H1 (cell line): ENCODE results near the gene TTLL5. TPM values are rescaled to one million over a fixed set of nuclear protein-coding genes. Genes with fewer than 3 reads are reported as not detected.

Experiments
- CTCF ChIA-PET: fragments of 300-600 bp; sonication (Branson Sonifier 250); formaldehyde crosslinking; loops from one replicate; lab custom pipeline; 2021; ENCODE audit not compliant: partially characterized antibody; lab: Charles Lee
- POLR2A ChIA-PET: fragments of 300-600 bp; sonication (Branson Sonifier 250); formaldehyde crosslinking; loops from one replicate; lab custom pipeline; 2021; ENCODE audit warnings: inconsistent platforms; ENCODE audit not compliant: partially characterized antibody; lab: Charles Lee
- DNase-seq, 2 experiments: peaks; one replicate each; pipeline versions ENCODE4 v3.0.0 to v3.0.0-alpha.2; 2010 to 2022; ENCODE audit warnings: low spot score in 2 of 2, low read depth in 1 of 2, mixed read lengths in 1 of 2
- FAIRE-seq: peaks from 2 replicates; lab custom pipeline; 2011; peaks lifted over from hg19 to GRCh38; lab: Jason Lieb, UNC
- H2AFZ ChIP-seq: 2 replicates; pipeline ENCODE4 v1.8.1; 2012; ENCODE audit warnings: low read length, inconsistent platforms
- H2AK5ac ChIP-seq: 2 replicates; pipeline ENCODE4 v1.6.1; 2013; ENCODE audit warnings: low read depth, low read length
- H2BK120ac ChIP-seq: replicated peaks from 2 replicates; pipeline ENCODE3; 2013; ENCODE audit warnings: low read depth, low read length, inconsistent platforms
- H2BK12ac ChIP-seq: 2 replicates; pipeline ENCODE4 v1.6.1; 2013; ENCODE audit warnings: low read depth, low read length
- H2BK15ac ChIP-seq: 2 replicates; pipeline ENCODE4 v1.6.1; 2013; ENCODE audit warnings: low read length
- H2BK20ac ChIP-seq: 2 replicates; pipeline ENCODE4 v1.6.1; 2013; ENCODE audit warnings: low read length
- H2BK5ac ChIP-seq: 2 replicates; pipeline ENCODE4 v1.6.1; 2013; ENCODE audit warnings: low read depth, low read length
- H3K14ac ChIP-seq: 2 replicates; pipeline ENCODE4 v1.6.1; 2013; ENCODE audit warnings: inconsistent platforms; ENCODE audit not compliant: insufficient read length
- H3K18ac ChIP-seq: 2 replicates; pipeline ENCODE4 v1.6.1; 2013; ENCODE audit warnings: low read length; ENCODE audit errors: extremely low read depth
- H3K23ac ChIP-seq: 2 replicates; pipeline ENCODE4 v1.6.1; 2013; ENCODE audit warnings: inconsistent platforms; ENCODE audit not compliant: insufficient read length
- H3K23me2 ChIP-seq: 2 replicates; pipeline ENCODE4 v1.6.1; 2013; ENCODE audit warnings: low read depth, low read length
- H3K27ac ChIP-seq: 2 replicates; pipeline ENCODE4 v1.6.1; 2011; ENCODE audit warnings: low read depth, low read length, inconsistent platforms
- H3K27me3 ChIP-seq, 4 experiments: replicated peaks in 1 of 4; 1 replicate in 1 of 4; 2 replicates in 3 of 4; pipeline versions ENCODE4 v1.6.1 to v1.8.1; 2011 to 2013; ENCODE audit warnings: low read length in 3 of 4, mild to moderate bottlenecking in 3 of 4, inconsistent platforms in 2 of 4, mixed read lengths in 2 of 4, moderate library complexity in 1 of 4; ENCODE audit not compliant: control insufficient read depth in 3 of 4, insufficient read depth in 3 of 4; ENCODE audit errors: extremely low read depth in 1 of 4
- H3K36me3 ChIP-seq, 4 experiments: 2 replicates each; pipeline versions ENCODE4 v1.6.1 to v1.8.1; 2011 to 2013; ENCODE audit warnings: mild to moderate bottlenecking in 4 of 4, low read length in 3 of 4, moderate library complexity in 2 of 4, control low read depth in 1 of 4, inconsistent platforms in 1 of 4; ENCODE audit not compliant: insufficient read depth in 4 of 4, control insufficient read depth in 2 of 4
- H3K4ac ChIP-seq: replicated peaks from 2 replicates; pipeline ENCODE3; 2013; ENCODE audit warnings: low read length, low read depth, mixed read lengths, inconsistent platforms; ENCODE audit not compliant: insufficient read length
- H3K4me1 ChIP-seq, 4 experiments: replicated peaks in 1 of 4; 1 replicate in 1 of 4; 2 replicates in 3 of 4; pipeline versions ENCODE4 v1.6.1 to v1.8.1; 2011 to 2013; ENCODE audit warnings: low read length in 3 of 4, inconsistent platforms in 2 of 4, mixed read lengths in 1 of 4; ENCODE audit not compliant: insufficient read depth in 4 of 4, control insufficient read depth in 3 of 4
- H3K4me2 ChIP-seq, 2 experiments: 2 replicates each; pipeline versions ENCODE4 v1.6.1 to v1.8.1; 2011 to 2013; ENCODE audit warnings: low read depth in 2 of 2, low read length in 2 of 2, control low read depth in 1 of 2, inconsistent platforms in 1 of 2, mild to moderate bottlenecking in 1 of 2; ENCODE audit not compliant: insufficient read depth in 1 of 2
- H3K4me3 ChIP-seq, 4 experiments: fragments of 200-600, 300-600 bp in 1 of 4; sonication (generic), shearing (Covaris generic), sonication (Bioruptor Twin) in 1 of 4; 2 replicates each; pipeline versions ENCODE4 v1.5.1 to v1.8.1; 2011 to 2016; ENCODE audit warnings: low read length in 4 of 4, low read depth in 3 of 4, control low read depth in 2 of 4, inconsistent platforms in 2 of 4, mild to moderate bottlenecking in 2 of 4, mixed read lengths in 1 of 4, moderate library complexity in 1 of 4; ENCODE audit not compliant: insufficient read depth in 2 of 4; ENCODE audit errors: extremely low read depth in 1 of 4
- H3K56ac ChIP-seq: replicated peaks from 2 replicates; pipeline ENCODE3; 2013; ENCODE audit warnings: low read depth, mild to moderate bottlenecking, mixed read lengths, low read length, inconsistent platforms; ENCODE audit not compliant: insufficient read length
- H3K79me1 ChIP-seq: 2 replicates; pipeline ENCODE4 v1.6.1; 2013; ENCODE audit warnings: low read depth, low read length, control low read depth
- H3K79me2 ChIP-seq, 2 experiments: 2 replicates each; pipeline versions ENCODE4 v1.6.1 to v1.8.1; 2012 to 2013; ENCODE audit warnings: low read length in 2 of 2, mild to moderate bottlenecking in 2 of 2, inconsistent platforms in 1 of 2; ENCODE audit not compliant: insufficient read depth in 2 of 2, control insufficient read depth in 1 of 2
- H3K9ac ChIP-seq, 4 experiments: replicated peaks in 1 of 4; 1 replicate in 1 of 4; 2 replicates in 3 of 4; pipeline versions ENCODE4 v1.6.1 to v1.8.1; 2011 to 2013; ENCODE audit warnings: low read depth in 3 of 4, low read length in 3 of 4, control low read depth in 2 of 4, mild to moderate bottlenecking in 2 of 4, moderate library complexity in 2 of 4, inconsistent platforms in 1 of 4; ENCODE audit errors: extremely low read depth in 1 of 4
- H3K9me3 ChIP-seq, 2 experiments: 2 replicates each; pipeline versions ENCODE4 v1.6.1 to v1.8.1; 2012 to 2013; ENCODE audit warnings: mild to moderate bottlenecking in 2 of 2, moderate library complexity in 2 of 2, control low read depth in 1 of 2, inconsistent platforms in 1 of 2, low read depth in 1 of 2, low read length in 1 of 2, mixed read lengths in 1 of 2; ENCODE audit not compliant: insufficient read depth in 2 of 2
- H4K20me1 ChIP-seq, 2 experiments: replicated peaks in 1 of 2; 2 replicates each; pipeline versions ENCODE3 to v1.8.1; 2011 to 2013; ENCODE audit warnings: inconsistent platforms in 2 of 2, low read length in 2 of 2, mild to moderate bottlenecking in 1 of 2; ENCODE audit not compliant: insufficient read depth in 2 of 2, control insufficient read depth in 1 of 2
- H4K5ac ChIP-seq: 2 replicates; pipeline ENCODE4 v1.6.1; 2013; ENCODE audit warnings: low read length, low read depth, mixed read lengths, inconsistent platforms; ENCODE audit not compliant: insufficient read length
- H4K8ac ChIP-seq: 2 replicates; pipeline ENCODE4 v1.8.0; 2013; ENCODE audit warnings: mild to moderate bottlenecking, moderate library complexity, low read length, inconsistent platforms; ENCODE audit not compliant: insufficient read depth; ENCODE audit errors: extremely low read depth
- H4K91ac ChIP-seq: replicated peaks from 2 replicates; pipeline ENCODE3; 2013; ENCODE audit warnings: low read length, mixed read lengths, inconsistent platforms; ENCODE audit not compliant: insufficient read length
- BRCA1 ChIP-seq: IDR thresholded peaks from 2 replicates; pipeline ENCODE4 v1.6.1; 2012; ENCODE audit warnings: low read depth, low read length, improper control_type of control experiment
- E2F6 ChIP-seq: IDR thresholded peaks from 2 replicates; pipeline ENCODE4 v1.6.1; 2012; ENCODE audit warnings: inconsistent platforms
- EGR1 ChIP-seq: IDR thresholded peaks from 2 replicates; pipeline ENCODE4 v1.6.1; 2011; ENCODE audit warnings: low read depth, low read length, borderline replicate concordance
- JUN ChIP-seq: IDR thresholded peaks from 2 replicates; pipeline ENCODE4 v1.6.1; 2011; ENCODE audit warnings: low read depth, mild to moderate bottlenecking, improper control_type of control experiment, low read length
- MAFK ChIP-seq: IDR thresholded peaks from 2 replicates; pipeline ENCODE4 v1.6.1; 2012; ENCODE audit warnings: low read depth, mild to moderate bottlenecking, improper control_type of control experiment, low read length
- POLR2AphosphoS5 ChIP-seq: IDR thresholded peaks from 2 replicates; pipeline ENCODE4 v1.6.1; 2011; ENCODE audit warnings: low read depth, low read length
- SIX5 ChIP-seq: IDR thresholded peaks from 2 replicates; pipeline ENCODE4 v1.6.1; 2011; ENCODE audit warnings: mild to moderate bottlenecking, low read depth, low read length
- WGBS, 2 experiments: shearing (Covaris generic) in 1 of 2; methylation state at CpG; one replicate each; pipeline versions ENCODE4 v1.1.6 to v1.1.7; 2013 to 2015; ENCODE audit warnings: low lambda C conversion rate in 2 of 2, mixed read lengths in 2 of 2, inconsistent platforms in 1 of 2, low coverage in 1 of 2, missing lambda C conversion rate in 1 of 2; ENCODE audit not compliant: insufficient replicate concordance in 2 of 2, insufficient coverage in 1 of 2, insufficient read length in 1 of 2; ENCODE audit errors: extremely low coverage in 1 of 2, missing lambda C conversion rate in 1 of 2; 5-methylcytosine and 5-hydroxymethylcytosine counted together
- polyA plus RNA-seq, 7 experiments: library from polyadenylated mRNA; depleted of rRNA in 3 of 7; stranded (reverse) in 5 of 7; unstranded in 2 of 7; fragments of >200 nt in 5 of 7; fragments of 200-250 nt in 2 of 7; gene quantifications; 1 replicate in 5 of 7; 2 replicates in 1 of 7; 4 replicates in 1 of 7; pipeline versions ENCODE4 v1.2.1 to v1.2.3, GENCODE V29; 2011 to 2013; ENCODE audit warnings: missing spikeins in 2 of 7, mixed read lengths in 2 of 7
- total RNA-seq: library from RNA; stranded (reverse); fragmentation: NEBNext Ultra II Directional; extraction: Animal tissue kit (Norgen Biotek cat#: 25700); gene quantifications from 2 replicates; pipeline ENCODE4 v1.2.1, GENCODE V29; 2021

The TTLL5 gene
- total and polyA plus RNA-seq, 2 of the 8 experiments (the other 6 are each of a cell fraction or from before 2014, with no cell fraction given), result 16.1 to 45.9 TPM

GRCh38 chr14:75628816-75629215 is 32.2 kb upstream of the TTLL5 start:
- no peaks in the 10 kb centered on the region for H3K79me2 ChIP-seq
- H2BK5ac ChIP-seq, result no peak overlapping the region
- FAIRE-seq (no peak), DNase-seq (no peak)
- no peaks in the 10 kb centered on the region for H4K20me1 ChIP-seq
- H3K27ac ChIP-seq, result no peak overlapping the region
- no peaks in the 10 kb centered on the region for H3K27me3 ChIP-seq
- no peak overlapping the region for H3K23ac ChIP-seq
- H3K36me3 ChIP-seq, result no peaks in the 10 kb centered on the region
- CTCF ChIA-PET, result interaction anchor here (1.0 to 2.4 kb wide), 4 partner anchors 10 to 52 kb away, joined by 4 to 22 read pairs (median 6); partner anchors contain the start of gene FLVCR2
- no peak overlapping the region for H3K56ac ChIP-seq
- H4K91ac ChIP-seq, result no peak overlapping the region
- POLR2A ChIA-PET, result interaction anchor here (1.0 kb wide), 1 partner anchor 32 kb away, joined by 3 read pairs; the partner anchor contains the start of genes ERG28 and TTLL5
- H2BK120ac ChIP-seq, result no peak overlapping the region
- TF ChIP-seq BRCA1 (no peak), E2F6 (no peak), MAFK (no peak), POLR2AphosphoS5 (no peak), JUN (no peak), EGR1 (no peak), SIX5 (no peak)
- H3K23me2 ChIP-seq, result peaks cover 3% of the 10 kb centered on the region; the same call in 1 of the 2 replicates
- H3K4me3 ChIP-seq, result no peak overlapping the region
- WGBS, 2 experiments, result 87% methylated on average over 3 of the region's 3 CpGs; no CpG with 5 or more reads in 1 of the 2 experiments
- H3K14ac ChIP-seq, result no peak overlapping the region
- H4K5ac ChIP-seq, result no peak overlapping the region
- H2BK15ac ChIP-seq, result no peak overlapping the region
- H3K4me2 ChIP-seq, result no peak overlapping the region
- H2AFZ ChIP-seq, result no peak overlapping the region
- peaks cover 9 to 31% (median 23%) of the 10 kb centered on the region in 4 experiments for H3K4me1 ChIP-seq
- no peaks in the 10 kb centered on the region for H3K79me1 ChIP-seq
- H3K4ac ChIP-seq, result no peak overlapping the region
- H4K8ac ChIP-seq, result no peak overlapping the region
- H2AK5ac ChIP-seq, result 0 out of 2 replicates have a peak overlapping the region, but pooled peaks have one; percentile 43
- no peak overlapping the region for H2BK12ac ChIP-seq
- no peaks in the 10 kb centered on the region for H3K9me3 ChIP-seq
- no peak overlapping the region for H3K18ac ChIP-seq
- no peak overlapping the region for H3K9ac ChIP-seq
- no peak overlapping the region for H2BK20ac ChIP-seq
